Measurements from ENCODE around the gene ATP11C. TPM values are rescaled to one million over a fixed set of nuclear protein-coding genes. Genes with fewer than 3 reads are reported as not detected.

ATP11C gene
- total and polyA plus RNA-seq, 2 of the 4 experiments (the other 2 are of a cell fraction), result 19.3 to 40.0 TPM

GRCh38 chrX:139784807-139785206 lies 148.0 kb downstream of the ATP11C start:
- no peak for DNase-seq
- intact Hi-C loops (cut with micrococcal nuclease) (no loop called here), in situ Hi-C loops (cut with MboI; ENCODE audit: low sequenced_read_pairs) (no loop called here), dilution Hi-C loops (cut with HindIII; ENCODE audit: low sequenced_read_pairs, unreplicated experiment) (no loop called here)
- no peak overlapping the region for H3K4ac ChIP-seq (ENCODE audit: low read depth, low read length)
- H3K27me3 ChIP-seq (ENCODE audit: control insufficient read depth, insufficient read depth, low read length), result no peaks in the 10 kb centered on the region
- H2BK5ac ChIP-seq (ENCODE audit: low read depth, low read length, poor library complexity, severe bottlenecking), result no peak overlapping the region
- no peak overlapping the region for H3K27ac ChIP-seq (ENCODE audit: insufficient read depth, low read length)
- H4K5ac ChIP-seq (ENCODE audit: low read depth, low read length), result no peak overlapping the region
- no peak overlapping the region for H3K18ac ChIP-seq (ENCODE audit: low read depth, low read length)
- no peak overlapping the region for H3K56ac ChIP-seq (ENCODE audit: extremely low read depth, insufficient read depth, low read length)
- no peak overlapping the region for H3K14ac ChIP-seq (replicated peaks; ENCODE audit: low read depth, low read length)
- no CpG with 5 or more reads among the region's 1 CpG for WGBS, 2 experiments (ENCODE audit: extremely low coverage in 2 of 2, insufficient read length in 1 of 2)
- no peak overlapping the region for H2BK120ac ChIP-seq (ENCODE audit: low read depth, low read length)
- BruUV-seq (replicated peaks), result no TSS peak
- H3K9ac ChIP-seq (ENCODE audit: low read depth, low read length), result no peak overlapping the region
- H2BK15ac ChIP-seq (ENCODE audit: low read depth, low read length), result no peak overlapping the region
- no peak overlapping the region for H2AFZ ChIP-seq (replicated peaks; ENCODE audit: low read length, poor library complexity)
- H3K23ac ChIP-seq (ENCODE audit: low read depth, low read length), result no peak overlapping the region
- no peaks in the 10 kb centered on the region for H3K79me1 ChIP-seq (ENCODE audit: low read depth in 1 of 2, low read length in 2 of 2)
- H4K20me1 ChIP-seq (ENCODE audit: insufficient read depth, low read length), result no peaks in the 10 kb centered on the region
- H3K4me1 ChIP-seq (ENCODE audit: control insufficient read depth, insufficient read depth, low read length), result no peaks in the 10 kb centered on the region
- no peak overlapping the region for H2BK20ac ChIP-seq (ENCODE audit: low read depth, low read length)
- no peak overlapping the region for H2AK5ac ChIP-seq (ENCODE audit: low read depth, low read length)
- no peaks in the 10 kb centered on the region for H3K9me1 ChIP-seq (ENCODE audit: insufficient read depth, low read length)
- ChIA-PET POLR2A (ENCODE audit: unreplicated experiment) (no interaction called here), CTCF (no interaction called here)
- no peak for TF ChIP-seq ELK1 (IDR thresholded peaks at IDR 0.05; ENCODE audit: borderline replicate concordance, low read depth, low read length)
- TF ChIP-seq MXI1 (IDR thresholded peaks at IDR 0.05; ENCODE audit: borderline replicate concordance, low read depth, low read length), result no peak
- TF ChIP-seq, protein P1, sequence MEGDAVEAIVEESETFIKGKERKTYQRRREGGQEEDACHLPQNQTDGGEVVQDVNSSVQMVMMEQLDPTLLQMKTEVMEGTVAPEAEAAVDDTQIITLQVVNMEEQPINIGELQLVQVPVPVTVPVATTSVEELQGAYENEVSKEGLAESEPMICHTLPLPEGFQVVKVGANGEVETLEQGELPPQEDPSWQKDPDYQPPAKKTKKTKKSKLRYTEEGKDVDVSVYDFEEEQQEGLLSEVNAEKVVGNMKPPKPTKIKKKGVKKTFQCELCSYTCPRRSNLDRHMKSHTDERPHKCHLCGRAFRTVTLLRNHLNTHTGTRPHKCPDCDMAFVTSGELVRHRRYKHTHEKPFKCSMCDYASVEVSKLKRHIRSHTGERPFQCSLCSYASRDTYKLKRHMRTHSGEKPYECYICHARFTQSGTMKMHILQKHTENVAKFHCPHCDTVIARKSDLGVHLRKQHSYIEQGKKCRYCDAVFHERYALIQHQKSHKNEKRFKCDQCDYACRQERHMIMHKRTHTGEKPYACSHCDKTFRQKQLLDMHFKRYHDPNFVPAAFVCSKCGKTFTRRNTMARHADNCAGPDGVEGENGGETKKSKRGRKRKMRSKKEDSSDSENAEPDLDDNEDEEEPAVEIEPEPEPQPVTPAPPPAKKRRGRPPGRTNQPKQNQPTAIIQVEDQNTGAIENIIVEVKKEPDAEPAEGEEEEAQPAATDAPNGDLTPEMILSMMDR (conservative IDR thresholded peaks at IDR 0.05; ENCODE audit: low read depth, low read length), result no peak
- no peak for TF ChIP-seq RAD21 (IDR thresholded peaks at IDR 0.05; ENCODE audit: low read length)
- TF ChIP-seq CEBPB (IDR thresholded peaks at IDR 0.05; ENCODE audit: low read depth, low read length), result no peak
- no peak for TF ChIP-seq RCOR1 (IDR thresholded peaks at IDR 0.05; ENCODE audit: insufficient replicate concordance, low read length)
- no peak for TF ChIP-seq USF2 (IDR thresholded peaks at IDR 0.05; ENCODE audit: low read depth, low read length)
- no peak for TF ChIP-seq BHLHE40 (IDR thresholded peaks at IDR 0.05; ENCODE audit: low read depth, low read length)
- no peak for TF ChIP-seq NFE2L2 (IDR thresholded peaks at IDR 0.05; ENCODE audit: low read depth, low read length)
- TF ChIP-seq FOS (IDR thresholded peaks at IDR 0.05; ENCODE audit: low read depth, low read length), result no peak
- no peak for TF ChIP-seq SMC3 (IDR thresholded peaks at IDR 0.05; ENCODE audit: low read depth, low read length)
- TF ChIP-seq MAFK (IDR thresholded peaks at IDR 0.05; ENCODE audit: low read depth, low read length), result no peak
- H3K4me2 ChIP-seq (ENCODE audit: low read depth, low read length), result no peak overlapping the region
- H3K36me3 ChIP-seq (ENCODE audit: control insufficient read depth, insufficient read depth, low read length), result peaks cover 4% of the 10 kb centered on the region
- no peak overlapping the region for H4K8ac ChIP-seq (ENCODE audit: low read depth in 2 of 2, low read length in 2 of 2)
- no peak for ATAC-seq (ENCODE audit: low read depth)
- H3K9me3 ChIP-seq (ENCODE audit: control insufficient read depth, insufficient read depth, low read length), result no peaks in the 10 kb centered on the region
- H4K91ac ChIP-seq (ENCODE audit: insufficient read depth, low read depth, low read length), result no peak overlapping the region
- H2AK9ac ChIP-seq (replicated peaks; ENCODE audit: low read depth, low read length, poor library complexity), result no peak overlapping the region
- H3K4me3 ChIP-seq (ENCODE audit: insufficient read depth, low read depth, low read length), result no peak overlapping the region
